Tibial nerve (tissue), 4 donors: ENCODE results near the gene GDPD5. TPM values are rescaled to one million over a fixed set of nuclear protein-coding genes. Genes with fewer than 3 reads are reported as not detected.

Experiments
- DNase-seq, 2 donors: peaks; one replicate each; pipeline ENCODE4 v3.0.0-alpha.2; 2019; ENCODE audit warnings: low spot score in 2 of 2
- H3K27ac ChIP-seq, 4 donors: fragments of 200-600 bp; sonication (generic) in 3 of 4; one replicate each; pipeline ENCODE4 v1.5.1; 2017 to 2019; ENCODE audit warnings: mild to moderate bottlenecking in 1 of 4
- H3K27me3 ChIP-seq, 2 donors: fragments of 200-600 bp; sonication (generic) in 1 of 2; one replicate each; pipeline versions ENCODE4 v1.5.1 to v1.6.0; 2017 to 2019
- H3K36me3 ChIP-seq, 3 donors: fragments of 200-600 bp; sonication (generic); one replicate each; pipeline ENCODE4 v1.5.1; 2018 to 2019
- H3K4me1 ChIP-seq, 4 donors: fragments of 200-600 bp; sonication (generic) in 3 of 4; one replicate each; pipeline ENCODE4 v1.5.1; 2017 to 2019
- H3K4me3 ChIP-seq, 4 donors: fragments of 200-600 bp; sonication (generic) in 3 of 4; one replicate each; pipeline ENCODE4 v1.5.1; 2017 to 2019; ENCODE audit warnings: mild to moderate bottlenecking in 1 of 4, moderate library complexity in 1 of 4
- H3K9me3 ChIP-seq, 4 donors: fragments of 200-600 bp; sonication (generic) in 3 of 4; one replicate each; pipeline ENCODE4 v1.5.1; 2017 to 2019
- CTCF ChIP-seq, 5 experiments: fragments of 200-600 bp in 3 of 5; fragments of 450-650 bp in 2 of 5; sonication (generic) in 3 of 5; IDR thresholded peaks; one replicate each; pipeline ENCODE4 v1.5.1; 2016 to 2019; ENCODE audit warnings: antibody characterized with exemption in 5 of 5, mild to moderate bottlenecking in 3 of 5, moderate library complexity in 2 of 5
- EP300 ChIP-seq, 2 donors: sonication (generic); formaldehyde crosslinking; IDR thresholded peaks; one replicate each; pipeline ENCODE4 v1.6.1; 2017; ENCODE audit warnings: antibody characterized with exemption in 2 of 2, mild to moderate bottlenecking in 1 of 2
- POLR2A ChIP-seq, 2 donors: fragments of 450-650 bp; IDR thresholded peaks; one replicate each; pipeline ENCODE4 v1.6.1; 2017; ENCODE audit warnings: antibody characterized with exemption in 2 of 2, mild to moderate bottlenecking in 2 of 2, moderate library complexity in 2 of 2
- WGBS, 2 donors: methylation state at CpG; one replicate each; pipeline ENCODE4 v1.1.5; 2018; 5-methylcytosine and 5-hydroxymethylcytosine counted together
- total RNA-seq, 4 donors: library from RNA; depleted of rRNA; stranded (reverse); fragments of >200 nt; gene quantifications; one replicate each; pipeline ENCODE4 v1.1.0, GENCODE V29; 2016

The GDPD5 gene
- total RNA-seq, 4 donors from 2014 or later, result 92.2 to 122 (median 101) TPM

DNA sequence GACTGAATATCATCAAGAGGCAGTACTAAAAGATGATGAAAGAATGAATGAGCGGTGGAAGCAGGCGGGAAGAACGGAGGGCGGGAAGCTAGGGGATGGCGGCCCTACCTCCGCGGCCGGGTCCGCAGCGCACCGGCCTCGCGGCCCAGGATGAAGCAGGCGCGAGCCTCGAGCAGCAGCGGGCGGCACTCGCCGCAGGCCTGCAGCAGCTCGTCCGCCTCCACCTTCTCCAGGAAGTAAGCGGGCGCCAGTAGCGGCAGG is 96.2 kb downstream of the GDPD5 start:
- H3K27ac ChIP-seq, result peak overlapping the region in 1 of 4 donors; percentile 50
- TF ChIP-seq EP300 (IDR thresholded peaks at IDR 0.05) (no peak), POLR2A (IDR thresholded peaks at IDR 0.05) (no peak), CTCF (IDR thresholded peaks at IDR 0.05) (no peak)
- peaks cover 0 to 30% of the 10 kb centered on the region in 2 donors for H3K27me3 ChIP-seq
- 22 to 31% methylated on average over 19 to 25 of the region's 25 CpGs for WGBS, 2 donors
- peak overlapping the region in 1 of 4 donors; percentile 49 for H3K4me3 ChIP-seq
- peaks cover 0 to 8% (median 0%) of the 10 kb centered on the region in 3 donors for H3K36me3 ChIP-seq
- H3K9me3 ChIP-seq, result peaks cover 0 to 5% (median 0%) of the 10 kb centered on the region in 4 donors
- no peak for DNase-seq
- peaks cover 0 to 61% (median 12%) of the 10 kb centered on the region in 4 donors for H3K4me1 ChIP-seq

DNA sequence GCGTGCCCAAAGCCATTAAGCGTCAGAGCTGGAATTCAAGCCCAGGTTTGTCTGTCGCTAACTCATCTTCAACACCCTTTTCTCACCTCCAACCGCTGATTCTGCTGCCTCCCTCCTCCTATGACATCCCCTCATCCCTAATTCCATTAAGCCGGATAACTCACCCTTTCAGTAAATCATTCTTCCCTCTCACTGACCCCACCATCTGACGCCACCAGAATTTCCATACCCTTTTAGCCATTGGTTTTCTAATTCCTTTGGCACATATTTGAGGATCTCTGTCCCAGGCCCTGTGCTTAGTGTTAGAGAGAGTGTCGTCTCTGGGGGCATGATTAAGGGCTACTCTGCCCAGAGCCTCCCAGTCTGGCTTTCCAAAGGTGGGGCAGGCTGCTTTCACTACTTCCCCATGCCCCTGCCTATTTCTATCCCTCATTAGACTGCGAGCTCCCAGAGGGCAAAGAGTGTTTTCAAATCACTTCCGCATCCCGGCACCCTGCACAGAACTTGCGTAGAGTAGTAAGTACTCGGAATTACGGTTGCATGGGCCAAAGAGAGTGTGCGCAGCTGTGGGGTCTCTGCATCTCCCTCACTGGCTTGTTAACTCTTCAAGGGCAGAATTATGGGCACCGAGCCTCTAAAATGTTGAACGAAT is 96.6 kb downstream of the GDPD5 start:
- H3K27me3 ChIP-seq, result peaks cover 0 to 30% of the 10 kb centered on the region in 2 donors
- H3K36me3 ChIP-seq, result peaks cover 0 to 9% (median 0%) of the 10 kb centered on the region in 3 donors
- 70 to 83% methylated on average over 16 of the region's 16 CpGs for WGBS, 2 donors
- H3K9me3 ChIP-seq, result peaks cover 0 to 5% (median 0%) of the 10 kb centered on the region in 4 donors
- TF ChIP-seq CTCF (IDR thresholded peaks at IDR 0.05) (no peak), POLR2A (IDR thresholded peaks at IDR 0.05) (no peak), EP300 (IDR thresholded peaks at IDR 0.05) (no peak)
- peaks cover 0 to 61% (median 12%) of the 10 kb centered on the region in 4 donors for H3K4me1 ChIP-seq
- no peak for DNase-seq
- peak overlapping the region in 1 of 4 donors; percentile 51 for H3K4me3 ChIP-seq
- peak overlapping the region in 2 of 4 donors; percentile 70 to 79 for H3K27ac ChIP-seq

GRCh38 chr11:75428281-75428724 is 97.4 kb downstream of the GDPD5 start:
- H3K27ac ChIP-seq, result peak overlapping the region; percentile 31 to 79 (median 66)
- peak overlapping the region; percentile 5 to 51 (median 30) for H3K4me3 ChIP-seq
- TF ChIP-seq POLR2A (IDR thresholded peaks at IDR 0.05), result peak; percentile 59 to 72
- TF ChIP-seq EP300 (IDR thresholded peaks at IDR 0.05), result peak in 1 of 2 donors; percentile 82
- TF ChIP-seq CTCF (IDR thresholded peaks at IDR 0.05), result no peak
- peaks cover 0 to 30% of the 10 kb centered on the region in 2 donors for H3K27me3 ChIP-seq
- peak; percentile 92 to 93 for DNase-seq
- WGBS, 2 donors, result 13 to 38% methylated on average over 32 of the region's 32 CpGs
- H3K4me1 ChIP-seq, result peaks cover 0 to 56% (median 12%) of the 10 kb centered on the region in 4 donors
- peaks cover 0 to 5% (median 0%) of the 10 kb centered on the region in 4 donors for H3K9me3 ChIP-seq
- peaks cover 0 to 17% (median 0%) of the 10 kb centered on the region in 3 donors for H3K36me3 ChIP-seq

GRCh38 chr11:75427181-75427580 is 98.6 kb downstream of the GDPD5 start:
- Histone ChIP-seq H3K4me3 (no peak overlapping the region), H3K27me3 (peaks cover 0 to 30% of the 10 kb centered on the region in 2 donors), H3K9me3 (peaks cover 0 to 5% (median 0%) of the 10 kb centered on the region in 4 donors), H3K27ac (peak overlapping the region in 1 of 4 donors; percentile 79), H3K4me1 (peaks cover 0 to 53% (median 10%) of the 10 kb centered on the region in 4 donors), H3K36me3 (peaks cover 0 to 29% (median 0%) of the 10 kb centered on the region in 3 donors)
- TF ChIP-seq CTCF (IDR thresholded peaks at IDR 0.05) (no peak), EP300 (IDR thresholded peaks at IDR 0.05) (no peak), POLR2A (IDR thresholded peaks at IDR 0.05) (no peak)
- no peak for DNase-seq

GRCh38 chr11:75426720-75427086 is 99.0 kb downstream of the GDPD5 start:
- H3K27ac ChIP-seq, result no peak overlapping the region
- peaks cover 0 to 26% of the 10 kb centered on the region in 2 donors for H3K27me3 ChIP-seq
- peaks cover 0 to 30% (median 0%) of the 10 kb centered on the region in 3 donors for H3K36me3 ChIP-seq
- TF ChIP-seq CTCF (IDR thresholded peaks at IDR 0.05) (no peak), EP300 (IDR thresholded peaks at IDR 0.05) (no peak), POLR2A (IDR thresholded peaks at IDR 0.05) (no peak)
- H3K9me3 ChIP-seq, result peaks cover 0 to 5% (median 0%) of the 10 kb centered on the region in 4 donors
- no peak overlapping the region for H3K4me3 ChIP-seq
- WGBS, 2 donors, result 88 to 90% methylated on average over 5 of the region's 5 CpGs
- H3K4me1 ChIP-seq, result peaks cover 0 to 51% (median 10%) of the 10 kb centered on the region in 4 donors
- DNase-seq, result no peak
